ENCODE data around the gene COL4A2.

Gene COL4A2

GRCh38 chr13:110330491-110331011 lies 23.5 kb downstream of the COL4A2 start:
- H3K4me3 ChIP-seq (ENCODE audit: control insufficient read depth, low read depth, low read length), result peak overlapping the region; percentile 25
- DNase-seq (ENCODE audit: low read depth), result peak; percentile 72
- no peak for TF ChIP-seq CTCF (conservative IDR thresholded peaks at IDR 0.05; ENCODE audit: control insufficient read depth, insufficient read depth, low read depth, low read length)

DNA sequence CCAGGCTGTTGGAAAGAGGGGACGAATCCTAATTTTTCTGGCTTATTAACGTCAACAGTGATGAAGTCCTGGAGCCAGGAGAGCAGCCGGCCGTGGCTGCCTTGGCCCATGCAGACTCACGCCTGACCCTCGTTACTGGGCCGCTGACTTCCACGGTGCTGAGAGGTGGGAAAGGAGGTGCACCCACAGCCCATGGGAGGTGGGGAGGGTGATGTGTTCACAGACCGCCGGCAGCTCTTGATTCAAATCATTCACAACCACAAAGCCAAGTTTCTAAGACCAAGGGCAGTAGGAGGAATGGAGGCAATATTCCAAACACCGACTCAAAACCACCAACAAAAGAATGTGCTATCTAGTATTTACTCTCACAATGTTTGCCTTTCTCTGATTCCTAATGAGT lies 24.3 kb downstream of the COL4A2 start:
- DNase-seq (ENCODE audit: low read depth), result peak; percentile 52
- no peak overlapping the region for H3K4me3 ChIP-seq (ENCODE audit: control insufficient read depth, low read depth, low read length)
- TF ChIP-seq CTCF (conservative IDR thresholded peaks at IDR 0.05; ENCODE audit: control insufficient read depth, insufficient read depth, low read depth, low read length), result no peak

DNA sequence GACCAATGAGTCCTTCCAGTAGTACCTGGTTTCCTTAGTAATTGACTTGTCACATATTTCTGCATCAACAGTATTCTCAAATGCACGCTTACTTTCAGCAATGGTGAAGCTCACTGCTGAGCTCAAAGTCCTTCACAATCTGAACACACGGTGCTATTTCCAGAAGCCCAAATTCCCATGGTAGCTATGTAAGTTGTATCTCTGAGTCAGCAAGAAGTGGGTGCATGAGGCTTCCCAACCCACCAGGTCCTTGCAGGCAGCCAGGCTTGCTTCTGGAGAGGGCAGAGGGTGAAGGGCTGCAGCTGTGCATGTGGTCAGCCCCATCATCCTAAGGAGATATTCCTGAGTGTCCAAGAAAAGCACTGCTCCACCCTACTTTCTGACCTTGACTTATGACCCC lies 25.7 kb downstream of the COL4A2 start:
- H3K4me3 ChIP-seq (ENCODE audit: control insufficient read depth, low read depth, low read length), result no peak overlapping the region
- TF ChIP-seq CTCF (conservative IDR thresholded peaks at IDR 0.05; ENCODE audit: control insufficient read depth, insufficient read depth, low read depth, low read length), result no peak
- no peak for DNase-seq (ENCODE audit: low read depth)

- H3K4me3 ChIP-seq (ENCODE audit: control insufficient read depth, low read depth, low read length), result no peak overlapping the region
- no peak for TF ChIP-seq CTCF (conservative IDR thresholded peaks at IDR 0.05; ENCODE audit: control insufficient read depth, insufficient read depth, low read depth, low read length)
- DNase-seq (ENCODE audit: low read depth), result no peak
These were observed 26.8 kb downstream of the COL4A2 start for GRCh38 chr13:110333837-110334236.

DNA sequence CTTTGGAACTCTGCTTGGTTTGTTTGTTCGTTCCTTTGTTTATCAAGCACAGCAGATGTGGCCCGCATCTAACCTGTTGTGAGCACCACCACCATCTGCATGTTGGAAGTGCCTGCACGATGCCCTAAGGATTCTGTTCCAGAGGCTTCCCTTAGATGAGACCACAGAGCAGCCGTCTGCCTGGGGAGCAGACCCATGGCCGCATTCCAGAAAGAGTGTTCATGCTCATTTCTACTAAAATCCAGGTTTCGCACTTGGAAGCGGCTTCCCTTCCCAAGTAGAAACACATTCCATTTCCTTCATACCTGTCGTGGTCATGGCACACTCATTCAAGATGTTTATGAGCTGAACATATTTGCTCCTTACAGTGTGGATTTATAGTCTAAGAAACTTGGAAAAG lies 27.2 kb downstream of the COL4A2 start:
- DNase-seq (ENCODE audit: low read depth), result no peak
- no peak overlapping the region for H3K4me3 ChIP-seq (ENCODE audit: control insufficient read depth, low read depth, low read length)
- no peak for TF ChIP-seq CTCF (conservative IDR thresholded peaks at IDR 0.05; ENCODE audit: control insufficient read depth, insufficient read depth, low read depth, low read length)

- no peak for TF ChIP-seq CTCF (conservative IDR thresholded peaks at IDR 0.05; ENCODE audit: control insufficient read depth, insufficient read depth, low read depth, low read length)
- DNase-seq (ENCODE audit: low read depth), result peak; percentile 50
- no peak overlapping the region for H3K4me3 ChIP-seq (ENCODE audit: control insufficient read depth, low read depth, low read length)
These were observed 27.9 kb downstream of the COL4A2 start for GRCh38 chr13:110334841-110335490.
